Gastroesophageal sphincter (tissue), 4 donors: ENCODE data around the gene POLR2I. TPM values are rescaled to one million over a fixed set of nuclear protein-coding genes. Genes with fewer than 3 reads are reported as not detected.

ENCODE experiments used
- ATAC-seq: fragments of 150-250 bp; one replicate; pipeline ENCODE4 v1.9.1; 2016; ENCODE audit warnings: mild to moderate bottlenecking, moderate library complexity
- H3K27ac ChIP-seq, 4 donors: fragments of 200-600 bp; sonication (generic) in 3 of 4; 1 replicate in 3 of 4; 2 replicates in 1 of 4; pipeline ENCODE4 v1.5.1; 2016 to 2019
- H3K27me3 ChIP-seq: fragments of 200-600 bp; sonication (generic); one replicate; pipeline ENCODE4 v1.5.1; 2019
- H3K36me3 ChIP-seq, 2 donors: fragments of 200-600 bp; sonication (generic); one replicate each; pipeline ENCODE4 v1.5.1; 2019; ENCODE audit warnings: control low read depth in 1 of 2
- H3K4me1 ChIP-seq, 3 donors: fragments of 200-600 bp; sonication (generic); 1 replicate in 2 of 3; 2 replicates in 1 of 3; pipeline ENCODE4 v1.5.1; 2016 to 2019; ENCODE audit warnings: control low read depth in 2 of 3
- H3K4me3 ChIP-seq, 2 donors: fragments of 200-600 bp; sonication (generic); one replicate each; pipeline ENCODE4 v1.5.1; 2019; ENCODE audit warnings: mild to moderate bottlenecking in 1 of 2, moderate library complexity in 1 of 2
- H3K9me3 ChIP-seq, 3 donors: fragments of 200-600 bp; sonication (generic); one replicate each; pipeline ENCODE4 v1.5.1; 2017 to 2019; ENCODE audit warnings: control low read depth in 2 of 3
- CTCF ChIP-seq, 4 experiments: fragments of 200-600 bp in 2 of 4; fragments of 450-650 bp in 2 of 4; sonication (generic) in 1 of 4; IDR thresholded peaks; one replicate each; pipeline ENCODE4 v1.5.1; 2017 to 2019; ENCODE audit warnings: antibody characterized with exemption in 4 of 4, mild to moderate bottlenecking in 2 of 4, moderate library complexity in 2 of 4
- EP300 ChIP-seq: sonication (generic); formaldehyde crosslinking; IDR thresholded peaks from one replicate; pipeline ENCODE4 v1.6.1; 2017; ENCODE audit warnings: antibody characterized with exemption, mild to moderate bottlenecking
- POLR2A ChIP-seq, 2 donors: fragments of 450-650 bp; IDR thresholded peaks; one replicate each; pipeline ENCODE4 v1.6.1; 2017; ENCODE audit warnings: antibody characterized with exemption in 2 of 2, mild to moderate bottlenecking in 2 of 2, moderate library complexity in 1 of 2
- POLR2AphosphoS5 ChIP-seq: sonication (generic); formaldehyde crosslinking; IDR thresholded peaks from one replicate; pipeline ENCODE4 v1.6.1; 2017; ENCODE audit warnings: antibody characterized with exemption
- WGBS, 2 donors: methylation state at CpG; one replicate each; pipeline ENCODE4 v1.1.5; 2018; ENCODE audit warnings: low coverage in 1 of 2; 5-methylcytosine and 5-hydroxymethylcytosine counted together
- total RNA-seq, 4 donors: library from RNA; depleted of rRNA; stranded (reverse); fragments of >200 nt; gene quantifications; one replicate each; pipeline ENCODE4 v1.1.0, GENCODE V29; 2016

Gene POLR2I
- total RNA-seq, 4 donors from 2014 or later: 49.3 to 60.2 (median 54.1) TPM

GRCh38 chr19:36120984-36121358 is 6.3 kb upstream of the POLR2I start:
- Histone ChIP-seq H3K9me3 (no peaks in the 10 kb centered on the region), H3K4me3 (no peak overlapping the region), H3K27ac (no peak overlapping the region), H3K36me3 (peaks cover 0 to 95% of the 10 kb centered on the region in 2 donors), H3K27me3 (no peaks in the 10 kb centered on the region), H3K4me1 (peaks cover 0 to 36% (median 9%) of the 10 kb centered on the region in 3 donors)
- ATAC-seq: no peak
- WGBS, 2 donors: 88 to 92% methylated on average over 12 to 17 of the region's 18 CpGs
- no peak for TF ChIP-seq CTCF (IDR thresholded peaks at IDR 0.05)
- TF ChIP-seq POLR2AphosphoS5: no peak
- TF ChIP-seq POLR2A (IDR thresholded peaks at IDR 0.05): no peak
- TF ChIP-seq EP300: no peak

GRCh38 chr19:36120092-36120983 is 5.7 kb upstream of the POLR2I start:
- WGBS, 2 donors: 73 to 83% methylated on average over 3 to 14 of the region's 26 CpGs
- no peak for ATAC-seq
- Histone ChIP-seq H3K9me3 (no peaks in the 10 kb centered on the region), H3K27ac (no peak overlapping the region), H3K27me3 (no peaks in the 10 kb centered on the region), H3K4me1 (peaks cover 0 to 40% (median 11%) of the 10 kb centered on the region in 3 donors), H3K4me3 (no peak overlapping the region), H3K36me3 (peaks cover 0 to 89% of the 10 kb centered on the region in 2 donors)
- no peak for TF ChIP-seq POLR2AphosphoS5
- no peak for TF ChIP-seq CTCF (IDR thresholded peaks at IDR 0.05)
- no peak for TF ChIP-seq EP300
- TF ChIP-seq POLR2A (IDR thresholded peaks at IDR 0.05): no peak

DNA sequence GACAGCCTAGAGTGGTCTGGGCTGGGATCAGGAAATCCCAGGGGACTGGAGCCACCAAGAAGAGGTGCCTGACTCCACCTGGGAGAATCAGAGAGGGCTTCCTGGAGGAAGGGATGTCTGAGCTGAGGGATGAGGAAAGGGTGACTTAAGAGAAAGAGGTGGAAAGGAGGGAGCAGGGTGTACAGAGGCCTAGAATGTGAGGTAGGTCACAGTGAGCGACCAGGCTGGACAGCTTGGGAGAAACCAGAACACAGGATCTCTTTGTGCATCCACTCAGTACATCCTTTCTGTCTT is 1.6 kb upstream of the POLR2I start:
- no peak for TF ChIP-seq EP300
- TF ChIP-seq CTCF (IDR thresholded peaks at IDR 0.05): no peak
- no peak for TF ChIP-seq POLR2AphosphoS5
- no peak for TF ChIP-seq POLR2A (IDR thresholded peaks at IDR 0.05)
- H3K27ac ChIP-seq: peak overlapping the region in 3 of 4 donors; percentile 91 to 96 (median 95)
- peaks cover 0 to 71% of the 10 kb centered on the region in 2 donors for H3K36me3 ChIP-seq
- no peak for ATAC-seq
- no peaks in the 10 kb centered on the region for H3K9me3 ChIP-seq
- H3K4me3 ChIP-seq: peak overlapping the region in 1 of 2 donors; percentile 89
- peaks cover 0 to 56% (median 18%) of the 10 kb centered on the region in 3 donors for H3K4me1 ChIP-seq
- no peaks in the 10 kb centered on the region for H3K27me3 ChIP-seq
- WGBS, 2 donors: 85% methylated on average over 1 of the region's 1 CpG; no CpG with 5 or more reads in 1 of the 2 donors

- H3K4me1 ChIP-seq: peaks cover 0 to 56% (median 18%) of the 10 kb centered on the region in 3 donors
- H3K9me3 ChIP-seq: no peaks in the 10 kb centered on the region
- peak; percentile 83 for TF ChIP-seq POLR2AphosphoS5
- peak; percentile 68 to 70 for TF ChIP-seq POLR2A (IDR thresholded peaks at IDR 0.05)
- no peak for TF ChIP-seq CTCF (IDR thresholded peaks at IDR 0.05)
- H3K27ac ChIP-seq: peak within 1 kb of the TSS; percentile 68 to 96 (median 93)
- peak; percentile 56 for ATAC-seq
- peak within 1 kb of the TSS; percentile 55 to 89 for H3K4me3 ChIP-seq
- no peaks in the 10 kb centered on the region for H3K27me3 ChIP-seq
- peaks cover 0 to 71% of the 10 kb centered on the region in 2 donors for H3K36me3 ChIP-seq
- 4 to 10% methylated on average over 6 to 10 of the region's 59 CpGs for WGBS, 2 donors
These were observed 1.0 kb upstream of the POLR2I start, which contains the start of gene TBCB for GRCh38 chr19:36115453-36116343. Gene TBCB, plus strand, starts transcription at chr19:36115468. Its CDS starts 93 bp downstream, at chr19:36115561.
